ENCODE data around the gene DPYD. TPM values are rescaled to one million over a fixed set of nuclear protein-coding genes. Genes with fewer than 3 reads are reported as not detected.

The DPYD gene
- polyA plus RNA-seq, 1 of the 3 experiments (the other 2 are of a cell fraction), result 23.0 TPM

DNA sequence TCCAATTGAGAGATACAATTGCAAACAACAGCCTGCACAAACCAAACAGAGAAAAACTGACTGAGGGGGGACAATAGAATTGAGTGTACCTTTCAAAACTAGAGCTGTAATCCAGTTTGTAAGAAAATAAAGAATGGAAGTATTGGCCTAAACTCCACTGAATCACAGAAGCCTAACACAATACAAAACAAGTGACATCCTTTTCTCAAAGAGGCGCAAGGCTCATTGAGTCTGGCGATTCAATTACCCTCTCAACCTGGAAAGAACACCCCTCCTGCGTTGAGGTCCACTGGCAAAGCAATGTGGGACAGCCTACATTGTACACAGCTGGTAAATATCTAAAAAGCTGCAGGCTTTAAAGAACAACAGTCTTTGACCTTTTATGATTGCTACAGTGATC lies 182.6 kb downstream of the DPYD start:
- no peak for DNase-seq
- Histone ChIP-seq H3K9me2 (no peaks in the 10 kb centered on the region), H3K4me1 (ENCODE audit: control insufficient read depth in 1 of 2, insufficient read depth in 2 of 2, low read depth in 1 of 2, low read length in 1 of 2) (peaks cover 0 to 11% of the 10 kb centered on the region in 2 experiments; a peak in 3 of 4 replicates), H3K36me3 (replicated peaks in 1 of 2; ENCODE audit: control insufficient read depth in 1 of 2, insufficient read depth in 2 of 2, low read length in 1 of 2) (peaks cover 2 to 38% of the 10 kb centered on the region in 2 experiments), H3K79me2 (ENCODE audit: insufficient read depth) (peaks cover 53% of the 10 kb centered on the region), H2AFZ (ENCODE audit: low read depth) (no peak overlapping the region), H3K9me3 (no peaks in the 10 kb centered on the region), H4K20me1 (ENCODE audit: insufficient read depth) (peaks cover 2% of the 10 kb centered on the region; the same call in 1 of the 2 replicates), H3K4me3 (ENCODE audit: low read depth in 2 of 2, low read length in 1 of 2) (no peak overlapping the region), H3K27ac (ENCODE audit: low read depth in 2 of 2, low read length in 1 of 2) (no peak overlapping the region), H3K27me3 (ENCODE audit: insufficient read depth) (no peaks in the 10 kb centered on the region), H3K4me2 (no peak overlapping the region), H3F3A (replicated peaks; ENCODE audit: insufficient read depth) (peaks cover 23% of the 10 kb centered on the region), H3K9ac (no peak overlapping the region)
- CTCF ChIA-PET, result no interaction called here
- 97% methylated on average over 3 of the region's 3 CpGs for WGBS (ENCODE audit: low lambda C conversion rate)
- POLR2A ChIA-PET, result no interaction called here
- TF ChIP-seq, protein P1, sequence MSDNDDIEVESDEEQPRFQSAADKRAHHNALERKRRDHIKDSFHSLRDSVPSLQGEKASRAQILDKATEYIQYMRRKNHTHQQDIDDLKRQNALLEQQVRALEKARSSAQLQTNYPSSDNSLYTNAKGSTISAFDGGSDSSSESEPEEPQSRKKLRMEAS (IDR thresholded peaks at IDR 0.05; ENCODE audit: low read depth), result no peak
- TF ChIP-seq, protein P2, sequence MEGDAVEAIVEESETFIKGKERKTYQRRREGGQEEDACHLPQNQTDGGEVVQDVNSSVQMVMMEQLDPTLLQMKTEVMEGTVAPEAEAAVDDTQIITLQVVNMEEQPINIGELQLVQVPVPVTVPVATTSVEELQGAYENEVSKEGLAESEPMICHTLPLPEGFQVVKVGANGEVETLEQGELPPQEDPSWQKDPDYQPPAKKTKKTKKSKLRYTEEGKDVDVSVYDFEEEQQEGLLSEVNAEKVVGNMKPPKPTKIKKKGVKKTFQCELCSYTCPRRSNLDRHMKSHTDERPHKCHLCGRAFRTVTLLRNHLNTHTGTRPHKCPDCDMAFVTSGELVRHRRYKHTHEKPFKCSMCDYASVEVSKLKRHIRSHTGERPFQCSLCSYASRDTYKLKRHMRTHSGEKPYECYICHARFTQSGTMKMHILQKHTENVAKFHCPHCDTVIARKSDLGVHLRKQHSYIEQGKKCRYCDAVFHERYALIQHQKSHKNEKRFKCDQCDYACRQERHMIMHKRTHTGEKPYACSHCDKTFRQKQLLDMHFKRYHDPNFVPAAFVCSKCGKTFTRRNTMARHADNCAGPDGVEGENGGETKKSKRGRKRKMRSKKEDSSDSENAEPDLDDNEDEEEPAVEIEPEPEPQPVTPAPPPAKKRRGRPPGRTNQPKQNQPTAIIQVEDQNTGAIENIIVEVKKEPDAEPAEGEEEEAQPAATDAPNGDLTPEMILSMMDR (IDR thresholded peaks at IDR 0.05), result no peak
- TF ChIP-seq FOXM1 (IDR thresholded peaks at IDR 0.05; ENCODE audit: low read depth), result no peak
- TF ChIP-seq EZH2phosphoT487 (IDR thresholded peaks at IDR 0.05; ENCODE audit: borderline replicate concordance, low read depth), result no peak
- no peak for TF ChIP-seq RFX5 (IDR thresholded peaks at IDR 0.05; ENCODE audit: low read length)
- TF ChIP-seq, protein P3, sequence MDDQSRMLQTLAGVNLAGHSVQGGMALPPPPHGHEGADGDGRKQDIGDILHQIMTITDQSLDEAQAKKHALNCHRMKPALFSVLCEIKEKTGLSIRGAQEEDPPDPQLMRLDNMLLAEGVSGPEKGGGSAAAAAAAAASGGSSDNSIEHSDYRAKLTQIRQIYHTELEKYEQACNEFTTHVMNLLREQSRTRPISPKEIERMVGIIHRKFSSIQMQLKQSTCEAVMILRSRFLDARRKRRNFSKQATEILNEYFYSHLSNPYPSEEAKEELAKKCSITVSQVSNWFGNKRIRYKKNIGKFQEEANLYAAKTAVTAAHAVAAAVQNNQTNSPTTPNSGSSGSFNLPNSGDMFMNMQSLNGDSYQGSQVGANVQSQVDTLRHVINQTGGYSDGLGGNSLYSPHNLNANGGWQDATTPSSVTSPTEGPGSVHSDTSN (IDR thresholded peaks at IDR 0.05), result no peak
- no peak for TF ChIP-seq RXRA (IDR thresholded peaks at IDR 0.05; ENCODE audit: borderline replicate concordance, low read depth)
- TF ChIP-seq TEAD4 (IDR thresholded peaks at IDR 0.05; ENCODE audit: borderline replicate concordance, insufficient read depth), result no peak
- TF ChIP-seq, protein P4, sequence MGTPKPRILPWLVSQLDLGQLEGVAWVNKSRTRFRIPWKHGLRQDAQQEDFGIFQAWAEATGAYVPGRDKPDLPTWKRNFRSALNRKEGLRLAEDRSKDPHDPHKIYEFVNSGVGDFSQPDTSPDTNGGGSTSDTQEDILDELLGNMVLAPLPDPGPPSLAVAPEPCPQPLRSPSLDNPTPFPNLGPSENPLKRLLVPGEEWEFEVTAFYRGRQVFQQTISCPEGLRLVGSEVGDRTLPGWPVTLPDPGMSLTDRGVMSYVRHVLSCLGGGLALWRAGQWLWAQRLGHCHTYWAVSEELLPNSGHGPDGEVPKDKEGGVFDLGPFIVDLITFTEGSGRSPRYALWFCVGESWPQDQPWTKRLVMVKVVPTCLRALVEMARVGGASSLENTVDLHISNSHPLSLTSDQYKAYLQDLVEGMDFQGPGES (IDR thresholded peaks at IDR 0.05; ENCODE audit: low read depth, low read length), result no peak
- no peak for TF ChIP-seq SIN3A (IDR thresholded peaks at IDR 0.05; ENCODE audit: borderline replicate concordance, low read depth, low read length)
- no peak for TF ChIP-seq RAD21 (IDR thresholded peaks at IDR 0.05; ENCODE audit: low read length)
- no peak for TF ChIP-seq NRF1 (IDR thresholded peaks at IDR 0.05; ENCODE audit: low read depth, low read length)
- TF ChIP-seq EP300 (IDR thresholded peaks at IDR 0.05; ENCODE audit: borderline replicate concordance in 1 of 2, low read depth in 1 of 2, low read length in 1 of 2), result no peak
- TF ChIP-seq FOSL2 (IDR thresholded peaks at IDR 0.05; ENCODE audit: borderline replicate concordance, low read depth), result no peak
- no peak for TF ChIP-seq ELF1 (IDR thresholded peaks at IDR 0.05)
- TF ChIP-seq, protein P5, sequence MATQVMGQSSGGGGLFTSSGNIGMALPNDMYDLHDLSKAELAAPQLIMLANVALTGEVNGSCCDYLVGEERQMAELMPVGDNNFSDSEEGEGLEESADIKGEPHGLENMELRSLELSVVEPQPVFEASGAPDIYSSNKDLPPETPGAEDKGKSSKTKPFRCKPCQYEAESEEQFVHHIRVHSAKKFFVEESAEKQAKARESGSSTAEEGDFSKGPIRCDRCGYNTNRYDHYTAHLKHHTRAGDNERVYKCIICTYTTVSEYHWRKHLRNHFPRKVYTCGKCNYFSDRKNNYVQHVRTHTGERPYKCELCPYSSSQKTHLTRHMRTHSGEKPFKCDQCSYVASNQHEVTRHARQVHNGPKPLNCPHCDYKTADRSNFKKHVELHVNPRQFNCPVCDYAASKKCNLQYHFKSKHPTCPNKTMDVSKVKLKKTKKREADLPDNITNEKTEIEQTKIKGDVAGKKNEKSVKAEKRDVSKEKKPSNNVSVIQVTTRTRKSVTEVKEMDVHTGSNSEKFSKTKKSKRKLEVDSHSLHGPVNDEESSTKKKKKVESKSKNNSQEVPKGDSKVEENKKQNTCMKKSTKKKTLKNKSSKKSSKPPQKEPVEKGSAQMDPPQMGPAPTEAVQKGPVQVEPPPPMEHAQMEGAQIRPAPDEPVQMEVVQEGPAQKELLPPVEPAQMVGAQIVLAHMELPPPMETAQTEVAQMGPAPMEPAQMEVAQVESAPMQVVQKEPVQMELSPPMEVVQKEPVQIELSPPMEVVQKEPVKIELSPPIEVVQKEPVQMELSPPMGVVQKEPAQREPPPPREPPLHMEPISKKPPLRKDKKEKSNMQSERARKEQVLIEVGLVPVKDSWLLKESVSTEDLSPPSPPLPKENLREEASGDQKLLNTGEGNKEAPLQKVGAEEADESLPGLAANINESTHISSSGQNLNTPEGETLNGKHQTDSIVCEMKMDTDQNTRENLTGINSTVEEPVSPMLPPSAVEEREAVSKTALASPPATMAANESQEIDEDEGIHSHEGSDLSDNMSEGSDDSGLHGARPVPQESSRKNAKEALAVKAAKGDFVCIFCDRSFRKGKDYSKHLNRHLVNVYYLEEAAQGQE (IDR thresholded peaks at IDR 0.05; ENCODE audit: low read depth, low read length), result no peak
